ENCODE measurements around the gene TBC1D13.
"Not testable (repeated sequence)": the region's sequence is repeated elsewhere in the genome, so short reads cannot be mapped to it uniquely, and the experiment has no call there.

The TBC1D13 gene

DNA sequence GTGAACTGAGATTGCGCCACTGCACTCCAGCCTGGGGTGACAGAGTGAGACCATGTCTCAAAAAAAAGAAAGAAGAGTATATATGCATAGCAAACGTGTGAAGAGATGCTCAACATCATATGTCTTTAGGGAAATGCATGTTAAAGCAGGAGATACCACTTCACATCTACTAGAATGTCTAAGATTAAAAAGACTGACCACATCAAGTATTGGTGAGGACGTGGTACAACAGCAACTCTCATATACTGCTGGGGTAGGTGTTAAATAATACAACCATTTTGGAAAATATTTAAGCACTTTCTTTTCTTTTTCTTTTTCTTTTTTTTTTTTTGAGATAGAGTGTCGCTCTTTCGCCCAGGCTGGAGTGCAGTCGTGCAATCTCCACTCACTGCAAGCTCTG lies 1.6 kb upstream of the TBC1D13 start:
- no peak for DNase-seq (ENCODE audit: low spot score)

DNA sequence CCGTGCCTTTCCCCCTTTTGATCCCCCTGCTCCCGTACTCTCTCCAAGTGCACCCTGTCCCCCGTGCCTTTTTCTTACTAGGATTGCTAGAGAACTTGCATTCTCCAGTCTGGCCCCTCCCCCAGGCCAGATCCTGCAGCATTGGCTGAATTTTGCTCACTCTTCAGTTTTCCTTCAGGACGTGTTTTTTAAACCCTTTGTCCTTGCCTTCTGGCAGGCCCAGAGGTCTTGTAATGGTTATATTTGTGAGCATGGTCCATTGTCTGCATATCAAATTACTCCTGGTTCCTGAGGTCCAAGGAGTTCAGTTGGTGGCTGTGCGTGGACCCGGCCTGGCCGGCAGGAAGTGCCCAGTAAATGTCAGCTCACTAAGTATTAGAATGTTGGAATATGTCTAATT lies 606 bp downstream of the TBC1D13 start:
- no peak for DNase-seq (ENCODE audit: low spot score)

DNA sequence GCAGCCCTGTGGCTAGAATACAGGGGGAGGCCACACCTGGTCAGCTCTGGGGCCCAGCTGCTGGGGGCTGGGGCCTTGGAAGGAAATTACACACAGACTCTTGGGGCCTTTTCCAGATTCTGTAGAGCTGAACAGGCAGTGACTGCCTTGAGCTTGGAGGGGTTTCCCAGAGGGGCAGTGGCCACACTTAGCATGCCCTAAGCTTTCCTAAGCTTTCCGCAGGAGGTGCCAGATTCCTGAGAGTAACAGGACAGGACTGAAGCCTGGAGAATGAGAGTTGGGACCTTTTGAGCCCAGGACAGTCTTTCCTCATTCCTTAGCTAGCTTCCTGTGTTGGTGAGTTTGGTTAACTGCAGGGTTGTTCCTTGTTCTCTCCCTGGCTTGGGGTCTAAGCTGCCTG lies 1.4 kb downstream of the TBC1D13 start:
- DNase-seq (ENCODE audit: low spot score) = no peak

DNA sequence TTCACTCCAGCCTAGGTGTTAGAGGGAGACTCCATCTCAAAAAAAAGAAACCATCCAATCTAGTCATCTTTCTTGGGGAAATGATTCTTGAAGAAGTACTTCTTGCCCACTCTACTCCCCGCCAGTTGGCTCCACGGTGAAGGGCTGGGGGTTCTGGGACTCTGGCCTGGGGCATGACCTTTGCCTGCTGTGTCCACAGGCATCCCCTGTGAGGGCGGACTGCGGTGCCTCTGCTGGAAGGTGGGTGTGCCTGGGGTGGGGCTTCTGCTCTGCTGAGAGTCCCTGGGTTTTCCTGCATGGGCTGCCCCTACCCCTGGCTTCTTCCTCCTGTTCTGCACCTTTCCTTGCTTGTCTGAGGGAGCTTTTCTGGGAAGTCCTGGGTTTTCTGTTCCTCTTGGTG lies 3.5 kb downstream of the TBC1D13 start:
- no peak for DNase-seq (ENCODE audit: low spot score)

DNA sequence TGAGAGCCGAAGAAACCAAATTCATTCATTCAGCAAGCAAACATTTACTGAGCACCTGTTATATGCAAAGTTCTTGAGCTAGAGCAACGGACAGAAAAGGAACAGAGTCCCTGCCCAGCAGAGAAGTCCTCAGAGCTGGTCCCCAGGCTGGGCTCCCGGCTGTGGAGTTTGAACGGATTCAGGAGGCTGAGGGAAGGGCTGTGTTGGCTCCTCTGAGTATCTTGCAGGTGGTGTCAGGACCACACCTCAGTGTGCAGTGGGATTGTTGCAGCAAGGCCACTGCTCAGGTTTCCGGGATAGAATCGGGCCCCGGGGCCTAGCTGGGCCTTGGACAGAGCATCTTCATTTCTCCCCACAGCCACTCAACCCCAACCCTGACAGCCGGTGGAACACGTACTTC lies 5.1 kb downstream of the TBC1D13 start:
- DNase-seq (ENCODE audit: low spot score) = no peak

DNA sequence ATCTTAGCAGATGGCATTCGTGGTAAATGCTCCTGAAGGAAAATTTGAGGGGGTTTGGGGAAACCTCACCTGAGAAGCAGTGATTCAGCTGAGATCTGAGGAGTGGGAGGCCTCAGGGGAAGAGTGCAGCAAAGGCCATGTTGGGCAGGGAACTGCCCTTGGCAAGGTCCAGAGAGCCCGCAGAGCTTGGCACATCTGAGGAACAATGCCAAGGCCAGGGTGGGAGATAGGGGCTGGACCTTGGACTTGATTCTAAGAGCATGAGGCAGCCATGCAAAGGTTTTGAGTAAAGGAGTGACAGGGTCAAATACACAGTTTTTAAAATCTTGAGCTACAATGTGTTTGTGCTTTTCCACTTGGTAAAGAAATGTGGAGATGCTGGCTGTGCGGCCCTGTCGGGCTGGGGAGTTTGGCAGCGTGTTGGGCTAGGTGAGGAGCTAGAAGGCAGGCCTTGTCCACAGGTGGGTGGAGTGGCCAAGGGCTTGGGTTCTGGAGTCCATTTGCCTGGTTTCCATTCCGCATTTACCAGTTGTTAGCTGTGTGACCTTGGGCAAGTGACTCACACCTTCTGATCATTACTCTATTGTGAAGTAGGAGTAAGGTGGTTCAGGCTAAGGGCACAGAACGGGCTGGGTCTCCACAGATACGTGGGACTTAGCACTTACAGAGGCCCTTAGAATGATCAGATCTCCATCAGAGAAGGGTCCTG lies 6.1 kb downstream of the TBC1D13 start:
- DNase-seq (ENCODE audit: low spot score) = no peak

DNA sequence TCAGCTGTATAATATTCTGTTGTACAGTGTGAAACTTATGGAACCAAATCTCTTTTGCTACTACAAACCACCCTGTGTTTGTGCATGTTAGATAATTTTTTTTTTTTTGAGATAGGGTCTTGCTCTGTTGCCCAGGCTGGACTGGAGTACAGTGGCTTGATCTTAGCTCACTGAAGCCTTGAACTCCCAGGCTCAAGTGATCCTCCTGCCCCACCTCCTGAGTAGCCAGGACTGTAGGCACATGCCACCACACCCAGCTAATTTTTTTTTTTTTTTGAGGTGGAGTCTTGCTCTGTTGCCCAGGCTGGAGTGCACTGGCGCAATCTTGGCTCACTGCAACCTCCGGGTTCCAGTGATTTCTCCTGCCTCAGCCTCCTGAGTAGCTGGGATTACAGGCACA lies 7.9 kb downstream of the TBC1D13 start:
- not testable (repeated sequence) for DNase-seq (ENCODE audit: low spot score)

DNA sequence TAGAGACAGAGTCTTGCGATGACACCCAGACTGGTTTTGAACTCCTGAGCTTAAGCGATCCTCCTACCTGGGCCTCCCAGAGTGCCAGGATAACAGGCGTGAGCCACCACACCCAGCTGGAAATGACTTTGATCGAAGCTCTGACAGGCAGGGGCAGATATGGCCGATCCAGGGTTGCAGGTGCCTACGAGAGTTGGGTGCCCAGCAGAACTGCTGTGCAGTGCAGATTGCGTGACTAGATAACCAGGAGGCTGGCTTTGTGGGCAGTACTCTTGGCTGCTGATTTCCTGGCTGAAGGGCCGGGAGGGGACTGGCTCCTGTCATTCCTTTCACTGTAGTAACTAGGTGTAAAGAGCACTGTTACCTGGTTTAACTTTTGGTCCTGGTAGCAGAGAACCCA lies 11.8 kb downstream of the TBC1D13 start:
- no peak for DNase-seq (ENCODE audit: low spot score)

DNA sequence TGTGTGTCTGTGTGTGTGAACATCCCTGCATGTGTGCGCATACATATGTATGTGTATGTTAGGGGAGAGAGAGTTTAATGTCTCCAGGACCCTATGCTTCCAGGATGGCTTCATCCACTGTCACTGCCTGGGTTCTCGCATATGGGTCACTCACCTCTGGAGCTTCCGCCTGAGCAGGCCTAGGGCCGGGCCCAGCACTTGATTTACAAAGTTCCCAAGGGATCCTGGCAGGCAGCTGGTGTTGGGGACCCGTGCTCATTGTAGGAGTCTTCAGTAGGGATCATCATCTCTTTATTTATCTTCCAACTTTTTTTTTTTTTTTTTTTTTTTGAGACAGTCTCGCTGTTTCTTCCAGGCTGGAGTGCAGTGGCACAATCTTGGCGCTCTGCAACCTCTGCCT lies 13.0 kb downstream of the TBC1D13 start:
- DNase-seq (ENCODE audit: low spot score) = no peak

DNA sequence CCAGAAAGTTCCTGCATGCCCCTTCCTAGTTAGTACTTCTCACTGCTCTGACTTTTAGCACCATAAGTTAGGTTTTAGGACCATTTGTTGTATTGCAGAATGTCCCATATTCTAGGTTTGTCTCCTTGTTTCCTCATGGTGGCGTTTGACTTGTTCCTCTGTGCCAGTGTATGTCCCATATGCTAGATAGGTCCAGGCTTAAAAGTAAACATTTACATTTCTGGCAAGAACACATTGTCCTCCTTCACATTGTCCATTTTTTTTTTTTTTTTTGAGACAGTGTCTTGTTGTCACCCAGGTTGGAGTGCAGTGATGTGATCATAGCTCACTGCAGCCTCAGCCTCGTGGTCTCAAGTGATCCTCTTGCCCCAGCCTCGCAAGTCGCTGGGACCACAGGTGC lies 15.4 kb downstream of the TBC1D13 start:
- no peak for DNase-seq (ENCODE audit: low spot score)

DNA sequence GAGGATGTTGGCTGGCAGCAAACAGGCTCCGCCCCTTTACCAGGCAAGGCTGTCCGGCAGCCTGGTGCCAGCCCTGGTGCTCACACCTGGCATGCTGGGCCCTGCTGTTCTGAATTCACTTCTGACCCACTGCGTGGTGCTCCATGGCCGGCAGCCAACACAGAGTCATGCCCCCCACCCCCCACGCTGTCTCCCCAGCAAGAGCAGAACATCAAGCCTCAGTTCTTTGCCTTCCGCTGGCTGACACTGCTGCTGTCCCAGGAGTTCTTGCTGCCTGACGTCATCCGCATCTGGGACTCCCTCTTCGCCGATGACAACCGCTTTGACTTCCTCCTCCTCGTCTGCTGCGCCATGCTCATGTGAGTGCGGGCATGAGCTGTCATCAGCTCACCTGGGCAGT lies 18.6 kb downstream of the TBC1D13 start:
- no peak for DNase-seq (ENCODE audit: low spot score)

DNA sequence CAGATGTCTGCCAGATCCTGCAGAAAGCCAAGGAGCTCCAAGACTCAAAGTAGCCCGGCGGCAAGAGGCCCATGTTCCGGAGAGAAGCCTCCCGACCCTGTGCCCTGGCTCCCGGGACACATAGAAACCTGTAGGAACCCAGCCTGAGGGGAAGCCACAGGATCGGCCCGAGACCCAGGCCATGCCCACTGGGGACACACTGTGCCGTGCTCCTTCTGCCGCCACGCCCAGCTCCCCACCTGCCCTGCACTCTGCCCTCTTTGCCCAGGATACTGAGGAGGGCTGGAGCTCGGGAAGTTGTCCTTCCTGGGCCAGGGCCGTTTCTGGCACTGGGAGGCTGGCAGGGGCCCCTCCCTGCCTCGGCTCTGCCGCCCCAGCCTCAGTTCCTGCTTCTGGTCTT lies 20.8 kb downstream of the TBC1D13 start:
- DNase-seq (ENCODE audit: low spot score) = no peak

DNA sequence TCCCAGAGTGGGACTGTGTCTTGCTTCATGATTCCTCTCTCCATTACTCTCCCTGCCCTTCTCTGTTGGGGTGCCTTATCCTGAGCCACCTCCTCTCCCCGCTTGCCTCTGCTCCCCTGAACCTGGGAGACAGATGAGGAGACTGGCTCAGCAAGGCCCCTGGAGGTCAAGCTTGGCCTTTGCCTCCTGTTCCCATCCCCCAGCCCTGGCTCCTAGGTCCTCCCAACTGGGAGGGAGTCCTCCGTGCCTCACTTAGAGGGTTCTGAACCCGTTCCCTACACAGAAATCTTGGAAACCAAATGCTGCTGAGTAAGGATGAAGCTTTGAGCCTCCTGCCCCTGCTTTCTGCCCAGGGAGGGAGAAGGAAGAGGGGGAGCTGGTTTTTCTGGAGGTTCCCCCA lies 21.5 kb downstream of the TBC1D13 start:
- DNase-seq (ENCODE audit: low spot score) = no peak

DNA sequence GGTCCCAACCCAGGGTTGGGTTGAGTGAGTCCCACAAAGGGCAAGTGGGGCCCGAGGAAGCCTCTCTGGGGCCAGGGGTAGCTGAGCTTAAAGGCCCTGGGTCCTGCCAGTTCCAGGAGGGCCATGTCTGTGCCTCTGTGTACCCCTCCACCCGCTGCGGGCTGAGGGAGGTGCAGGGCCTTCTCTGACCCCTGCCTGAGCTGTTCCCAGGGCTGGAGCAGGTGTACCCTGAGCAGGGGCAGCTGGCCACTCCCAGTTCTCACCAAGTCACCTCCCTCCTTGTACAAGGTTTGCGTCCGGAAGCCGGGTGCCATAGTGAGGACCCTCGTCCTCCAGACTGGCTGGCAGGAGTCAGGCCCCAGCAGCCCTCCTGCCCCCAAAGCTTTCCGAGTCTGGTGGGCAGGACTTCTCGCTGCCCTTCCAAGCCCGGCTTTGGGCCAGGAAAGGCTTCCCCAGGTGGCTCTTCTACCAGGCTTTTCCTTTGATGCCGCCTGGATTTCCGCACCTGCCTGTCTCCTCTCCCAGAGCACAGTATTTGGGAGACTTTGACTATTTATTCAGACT lies 22.1 kb downstream of the TBC1D13 start:
- DNase-seq (ENCODE audit: low spot score) = no peak

DNA sequence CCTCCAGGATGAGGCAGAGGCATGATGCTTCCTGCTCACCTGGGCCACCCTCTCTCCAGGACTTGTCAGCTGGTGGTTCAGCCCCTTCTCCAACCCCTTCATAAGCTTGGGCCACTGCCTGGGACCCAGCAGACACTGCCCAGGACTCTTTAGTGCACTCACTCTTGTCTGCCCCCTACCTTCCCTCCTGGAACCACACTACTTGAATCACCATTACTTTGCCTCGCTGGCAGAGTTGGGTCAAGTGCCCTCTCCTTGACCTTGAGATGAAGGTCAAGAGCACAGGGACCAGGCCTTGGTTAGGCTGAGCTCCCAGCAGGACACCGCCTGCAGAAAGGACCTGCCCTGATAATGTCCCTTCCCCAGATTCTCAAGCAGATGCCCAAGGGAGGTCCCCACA lies 22.8 kb downstream of the TBC1D13 start:
- no peak for DNase-seq (ENCODE audit: low spot score)

DNA sequence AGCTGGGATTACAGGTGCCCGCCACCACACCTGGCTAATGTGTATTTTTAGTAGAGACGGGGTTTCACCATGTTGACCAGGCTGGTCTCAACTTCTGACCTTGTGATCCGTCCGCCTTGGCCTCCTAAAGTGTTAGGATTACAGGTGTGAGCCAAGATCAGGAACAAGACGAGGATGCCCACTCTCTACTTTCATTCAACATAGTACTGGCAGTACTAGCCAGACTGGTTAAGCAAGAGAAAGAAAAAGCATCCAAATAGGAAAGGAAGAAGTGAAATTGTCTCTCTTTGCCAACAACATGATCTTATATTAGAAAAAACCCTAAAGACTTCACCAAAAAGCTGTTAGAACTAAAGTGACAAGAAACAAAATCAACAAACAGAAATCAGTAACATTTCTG lies 23.8 kb downstream of the TBC1D13 start:
- no peak for DNase-seq (ENCODE audit: low spot score)

DNA sequence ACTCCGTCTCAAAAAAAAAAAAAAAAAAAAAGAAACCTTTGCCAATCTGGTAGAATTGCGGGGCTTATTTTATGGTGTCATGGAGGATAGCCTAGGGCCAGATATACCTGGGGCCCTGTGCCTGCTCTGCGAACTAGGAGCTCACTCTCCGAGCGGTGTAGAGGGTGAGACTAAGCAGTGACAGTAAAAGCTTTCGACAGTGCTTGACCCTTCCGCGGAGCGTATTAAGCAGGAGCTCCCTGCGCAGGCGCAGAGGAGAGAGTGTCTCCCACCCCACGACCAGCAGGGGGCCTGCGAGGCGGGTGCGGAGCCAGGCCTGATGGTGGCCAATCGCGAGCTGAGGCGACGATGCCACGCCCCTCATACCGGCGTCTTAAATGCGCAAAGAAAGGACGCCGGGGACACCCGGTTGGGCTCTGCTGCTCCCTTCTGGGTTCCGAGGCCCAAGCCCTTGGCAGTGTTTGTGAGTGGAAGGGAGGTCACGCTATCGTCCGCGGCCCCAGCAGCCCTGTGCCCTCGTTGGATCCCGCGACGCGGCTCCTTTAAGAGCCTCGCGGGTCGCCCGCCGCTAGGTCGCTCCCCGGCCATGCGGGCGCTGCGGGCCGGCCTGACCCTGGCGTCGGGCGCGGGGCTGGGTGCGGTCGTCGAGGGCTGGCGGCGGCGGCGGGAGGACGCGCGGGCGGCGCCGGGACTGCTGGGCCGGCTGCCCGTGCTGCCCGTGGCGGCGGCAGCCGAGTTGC lies 31.2 kb downstream of the TBC1D13 start, which contains the start of gene ENDOG:
ENDOG (plus strand) TSS at position 402 of the 740 bp plus-strand sequence; CDS start at position 587, 185 bp downstream.
- DNase-seq (ENCODE audit: low spot score) = peak; percentile 100

DNA sequence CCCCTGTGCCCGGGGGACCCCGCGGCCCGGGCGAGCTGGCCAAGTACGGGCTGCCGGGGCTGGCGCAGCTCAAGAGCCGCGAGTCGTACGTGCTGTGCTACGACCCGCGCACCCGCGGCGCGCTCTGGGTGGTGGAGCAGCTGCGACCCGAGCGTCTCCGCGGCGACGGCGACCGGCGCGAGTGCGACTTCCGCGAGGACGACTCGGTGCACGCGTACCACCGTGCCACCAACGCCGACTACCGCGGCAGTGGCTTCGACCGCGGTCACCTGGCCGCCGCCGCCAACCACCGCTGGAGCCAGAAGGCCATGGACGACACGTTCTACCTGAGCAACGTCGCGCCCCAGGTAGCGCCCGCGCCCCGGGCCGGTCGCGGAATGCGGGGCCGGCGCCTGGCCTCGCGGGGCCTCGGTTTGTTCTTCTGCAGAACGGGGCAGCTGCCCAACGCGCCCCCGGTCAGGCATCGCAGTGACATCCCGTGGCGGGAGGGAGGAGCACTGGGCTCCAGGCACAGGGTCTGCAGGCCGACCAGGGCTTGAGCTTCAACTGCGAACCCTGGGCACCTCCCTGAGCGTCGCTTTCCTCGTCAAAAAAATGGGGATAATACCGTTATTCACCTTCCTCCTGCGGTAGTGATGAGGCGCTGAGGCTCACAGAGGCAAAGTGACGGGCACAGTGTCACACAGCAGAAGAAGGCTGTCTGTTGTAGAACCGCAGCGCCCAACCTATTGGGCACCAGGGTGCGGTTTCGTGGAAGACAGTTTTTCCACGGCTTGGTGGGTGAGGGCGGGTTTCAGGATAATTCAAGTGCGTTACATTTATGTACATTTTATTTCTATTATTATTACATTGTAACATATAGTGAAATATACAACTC lies 32.0 kb downstream of the TBC1D13 start:
- peak; percentile 72 for DNase-seq (ENCODE audit: low spot score)

DNA sequence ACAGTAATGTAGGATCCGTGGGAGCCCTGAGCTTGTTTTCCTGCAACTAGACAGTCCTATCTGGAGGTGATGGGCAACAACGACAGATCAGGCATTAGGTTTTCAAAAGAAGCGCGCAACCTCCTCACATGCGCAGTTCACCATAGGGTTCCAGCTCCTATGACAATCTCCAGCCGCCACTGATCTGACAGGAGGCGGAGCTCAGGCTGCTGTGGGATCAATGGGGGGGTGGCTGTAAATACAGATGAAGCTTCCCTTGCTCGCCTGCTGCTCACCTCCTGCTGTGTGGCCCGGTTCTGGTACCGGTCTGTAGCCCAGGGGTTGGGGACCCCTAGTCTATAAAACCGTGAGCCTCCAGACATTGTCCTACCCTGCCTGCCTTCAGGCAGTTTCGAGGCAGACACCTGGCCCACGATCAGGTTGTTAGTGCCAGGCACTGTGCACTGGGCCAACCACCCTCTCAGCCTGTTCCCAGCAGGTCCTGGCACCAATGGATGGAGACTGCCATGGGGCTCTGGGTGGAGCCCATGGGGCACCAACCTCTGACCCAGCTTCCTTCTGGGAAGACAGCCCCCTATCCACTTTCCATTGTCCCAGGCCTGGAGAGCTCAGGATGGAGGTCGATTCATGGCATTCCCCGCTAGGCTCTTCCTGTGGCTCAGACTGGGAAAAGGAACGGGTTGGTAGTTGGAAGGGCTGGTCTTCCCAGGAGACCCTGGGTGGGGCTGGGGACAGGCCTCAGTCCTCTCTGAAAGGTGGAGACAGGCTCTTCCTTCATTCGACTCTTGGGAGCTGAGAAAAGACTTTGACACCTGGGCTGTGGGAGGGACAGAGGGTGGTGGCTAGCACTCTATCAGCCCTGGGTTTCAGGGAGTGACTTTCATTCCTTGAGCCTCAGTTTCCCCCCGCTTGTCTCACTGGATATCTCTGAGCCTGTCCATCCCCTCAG lies 32.9 kb downstream of the TBC1D13 start:
- no peak for DNase-seq (ENCODE audit: low spot score)

DNA sequence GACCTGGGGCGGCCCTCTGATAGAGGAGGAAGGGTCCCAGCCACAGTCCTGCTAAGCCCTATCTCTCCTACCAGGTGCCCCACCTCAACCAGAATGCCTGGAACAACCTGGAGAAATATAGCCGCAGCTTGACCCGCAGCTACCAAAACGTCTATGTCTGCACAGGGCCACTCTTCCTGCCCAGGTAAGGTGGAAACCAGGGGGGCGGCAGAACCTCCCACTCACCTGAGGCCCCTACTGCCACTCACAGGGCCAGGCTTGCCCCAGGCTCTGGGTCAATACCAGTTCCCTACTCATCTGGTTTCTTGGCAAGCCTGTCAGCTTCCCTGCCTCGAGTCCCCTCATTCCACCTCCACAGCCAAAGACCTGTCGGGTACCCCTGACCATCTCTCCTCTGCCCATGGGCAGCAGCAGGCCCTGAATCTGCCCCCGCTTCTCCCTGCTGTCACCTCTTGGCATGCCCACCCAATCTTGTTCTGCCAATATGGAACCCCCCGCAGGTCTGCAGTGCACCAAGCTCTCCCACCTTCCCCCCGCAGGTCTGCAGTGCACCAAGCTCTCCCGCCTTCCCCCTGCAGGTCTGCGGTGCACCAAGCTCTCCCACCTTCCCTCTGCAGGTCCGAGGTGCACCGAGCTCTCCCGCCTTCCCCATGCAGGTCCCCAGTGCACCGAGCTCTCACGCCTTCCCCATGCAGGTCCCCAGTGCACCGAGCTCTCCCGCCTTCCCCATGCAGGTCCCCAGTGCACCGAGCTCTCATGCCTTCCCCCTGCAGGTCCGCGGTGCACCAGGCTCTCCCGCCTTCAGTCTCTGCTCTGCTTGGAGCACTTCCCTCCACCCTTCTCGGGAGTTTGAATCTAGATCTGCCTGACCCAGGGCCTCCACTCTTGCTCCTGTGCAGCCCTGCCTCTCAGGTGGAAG lies 33.9 kb downstream of the TBC1D13 start:
- no peak for DNase-seq (ENCODE audit: low spot score)

Measured in HuH-7.5 (cell line).